Measurements from ENCODE around the gene CNTN5.

DNA sequence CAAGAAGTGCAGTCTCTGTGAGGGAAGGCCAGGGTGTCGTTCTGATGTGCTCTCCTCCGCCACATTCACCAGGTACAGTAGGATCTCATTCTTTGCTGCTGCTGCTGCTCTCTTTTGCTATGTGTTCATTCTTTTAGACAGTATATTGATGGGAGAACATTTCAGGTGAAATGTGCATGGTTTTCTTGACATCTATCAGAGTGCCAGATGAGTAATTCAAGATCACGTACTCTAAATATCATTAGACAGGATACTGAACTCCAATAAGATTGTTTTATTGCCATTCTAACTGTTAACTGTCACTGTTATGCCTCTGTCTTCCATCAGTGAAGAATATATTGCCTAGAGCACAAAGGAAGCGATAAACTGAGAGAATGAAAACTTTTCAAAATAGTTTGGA, 895.3 kb downstream of the CNTN5 start:
- TF ChIP-seq, protein P1, sequence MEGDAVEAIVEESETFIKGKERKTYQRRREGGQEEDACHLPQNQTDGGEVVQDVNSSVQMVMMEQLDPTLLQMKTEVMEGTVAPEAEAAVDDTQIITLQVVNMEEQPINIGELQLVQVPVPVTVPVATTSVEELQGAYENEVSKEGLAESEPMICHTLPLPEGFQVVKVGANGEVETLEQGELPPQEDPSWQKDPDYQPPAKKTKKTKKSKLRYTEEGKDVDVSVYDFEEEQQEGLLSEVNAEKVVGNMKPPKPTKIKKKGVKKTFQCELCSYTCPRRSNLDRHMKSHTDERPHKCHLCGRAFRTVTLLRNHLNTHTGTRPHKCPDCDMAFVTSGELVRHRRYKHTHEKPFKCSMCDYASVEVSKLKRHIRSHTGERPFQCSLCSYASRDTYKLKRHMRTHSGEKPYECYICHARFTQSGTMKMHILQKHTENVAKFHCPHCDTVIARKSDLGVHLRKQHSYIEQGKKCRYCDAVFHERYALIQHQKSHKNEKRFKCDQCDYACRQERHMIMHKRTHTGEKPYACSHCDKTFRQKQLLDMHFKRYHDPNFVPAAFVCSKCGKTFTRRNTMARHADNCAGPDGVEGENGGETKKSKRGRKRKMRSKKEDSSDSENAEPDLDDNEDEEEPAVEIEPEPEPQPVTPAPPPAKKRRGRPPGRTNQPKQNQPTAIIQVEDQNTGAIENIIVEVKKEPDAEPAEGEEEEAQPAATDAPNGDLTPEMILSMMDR (IDR thresholded peaks at IDR 0.05) = no peak
- no peak for TF ChIP-seq POLR2A (IDR thresholded peaks at IDR 0.05)

Measured in lower leg skin (tissue), 3 donors.